GM12878 (cell line): ENCODE measurements around the gene SP3.
"Not testable (repeated sequence)": the region's sequence is repeated elsewhere in the genome, so short reads cannot be mapped to it uniquely, and the experiment has no call there.

Source experiments
- HDAC2 ChIP-seq: fragments of 200-600 bp; sonication (generic); IDR thresholded peaks from 2 replicates; pipeline ENCODE4 v1.6.1; 2017
- NFIC ChIP-seq: IDR thresholded peaks from 2 replicates; pipeline ENCODE4 v1.6.1; 2012; ENCODE audit warnings: low read depth, mild to moderate bottlenecking, inconsistent platforms, low read length, moderate library complexity
- NFYA ChIP-seq: IDR thresholded peaks from 2 replicates; pipeline ENCODE4 v1.6.1; 2011; ENCODE audit warnings: low read depth, mild to moderate bottlenecking, low read length, improper control_type of control experiment, borderline replicate concordance
- NFYB ChIP-seq: IDR thresholded peaks from 2 replicates; pipeline ENCODE4 v1.6.1; 2011; ENCODE audit warnings: low read depth, mild to moderate bottlenecking, low read length, improper control_type of control experiment, moderate library complexity; ENCODE audit not compliant: insufficient read depth
- PBX3 ChIP-seq: IDR thresholded peaks from 2 replicates; pipeline ENCODE4 v1.6.1; 2011; ENCODE audit warnings: mild to moderate bottlenecking, low read depth, low read length, moderate library complexity; ENCODE audit not compliant: insufficient replicate concordance
- RAD21 ChIP-seq: IDR thresholded peaks from 2 replicates; pipeline ENCODE4 v1.6.1; 2011; ENCODE audit warnings: mild to moderate bottlenecking, low read depth, low read length, moderate library complexity; ENCODE audit not compliant: insufficient read depth
- SIN3A ChIP-seq: IDR thresholded peaks from 2 replicates; pipeline ENCODE4 v1.6.1; 2012; ENCODE audit warnings: low read depth, low read length, improper control_type of control experiment
- SMC3 ChIP-seq: IDR thresholded peaks from 2 replicates; pipeline ENCODE4 v1.6.1; 2011; ENCODE audit warnings: low read length, improper control_type of control experiment, borderline replicate concordance
- SPI1 ChIP-seq: IDR thresholded peaks from 2 replicates; pipeline ENCODE4 v1.6.1; 2011; ENCODE audit warnings: low read depth, mild to moderate bottlenecking, low read length, moderate library complexity, borderline replicate concordance; ENCODE audit not compliant: insufficient read depth
- SUPT20H ChIP-seq: IDR thresholded peaks from 2 replicates; pipeline ENCODE4 v1.6.1; 2011; ENCODE audit warnings: low read depth, mild to moderate bottlenecking, low read length, moderate library complexity, borderline replicate concordance; ENCODE audit not compliant: control insufficient read depth
- USF2 ChIP-seq: IDR thresholded peaks from 2 replicates; pipeline ENCODE4 v1.6.1; 2011; ENCODE audit warnings: low read depth, low read length, improper control_type of control experiment, borderline replicate concordance
- ZNF274 ChIP-seq: IDR thresholded peaks from one replicate; pipeline ENCODE4 v1.8.0; 2011; ENCODE audit not compliant: insufficient read length, insufficient read depth
- TF ChIP-seq, protein P1 (sequence below), 3 experiments: IDR thresholded peaks in 2 of 3; conservative IDR thresholded peaks in 1 of 3; 2 replicates each; pipeline ENCODE4 v1.5.1; 2011; ENCODE audit warnings: low read depth in 3 of 3, low read length in 3 of 3, mild to moderate bottlenecking in 3 of 3, control low read depth in 2 of 3, moderate library complexity in 2 of 3, inconsistent platforms in 1 of 3, mixed read lengths in 1 of 3; ENCODE audit not compliant: control insufficient read depth in 2 of 3, insufficient read depth in 1 of 3; ENCODE audit errors: extremely low read depth in 1 of 3
- TF ChIP-seq, protein P2 (sequence below): IDR thresholded peaks from 2 replicates; pipeline ENCODE4 v1.6.1; 2012; ENCODE audit warnings: mild to moderate bottlenecking, low read depth, low read length

DNA sequence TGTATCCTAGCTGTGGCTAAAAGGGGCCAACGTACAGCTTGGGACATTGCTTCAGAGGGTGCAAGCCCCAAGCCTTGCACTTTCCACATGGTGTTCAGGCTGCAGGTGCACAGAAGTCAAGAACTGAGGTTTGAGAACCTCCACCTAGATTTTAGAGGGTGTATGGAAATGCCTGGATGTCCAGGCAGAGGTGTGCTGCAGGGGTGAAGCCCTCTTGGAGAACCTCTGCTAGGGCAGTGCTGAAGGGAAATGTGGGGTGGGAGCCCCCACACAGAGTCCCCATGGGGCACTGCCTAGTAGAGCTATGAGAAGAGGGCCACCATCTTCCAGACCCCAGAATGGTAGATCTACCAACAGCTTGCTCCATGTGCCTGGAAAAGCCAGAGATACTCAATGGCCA, 75.7 kb downstream of the SP3 start:
- not testable (repeated sequence) for TF ChIP-seq RAD21, SMC3, ZNF274, SIN3A, HDAC2, NFYB, USF2, NFYA, SUPT20H, PBX3, NFIC, SPI1
- TF ChIP-seq, protein P1, sequence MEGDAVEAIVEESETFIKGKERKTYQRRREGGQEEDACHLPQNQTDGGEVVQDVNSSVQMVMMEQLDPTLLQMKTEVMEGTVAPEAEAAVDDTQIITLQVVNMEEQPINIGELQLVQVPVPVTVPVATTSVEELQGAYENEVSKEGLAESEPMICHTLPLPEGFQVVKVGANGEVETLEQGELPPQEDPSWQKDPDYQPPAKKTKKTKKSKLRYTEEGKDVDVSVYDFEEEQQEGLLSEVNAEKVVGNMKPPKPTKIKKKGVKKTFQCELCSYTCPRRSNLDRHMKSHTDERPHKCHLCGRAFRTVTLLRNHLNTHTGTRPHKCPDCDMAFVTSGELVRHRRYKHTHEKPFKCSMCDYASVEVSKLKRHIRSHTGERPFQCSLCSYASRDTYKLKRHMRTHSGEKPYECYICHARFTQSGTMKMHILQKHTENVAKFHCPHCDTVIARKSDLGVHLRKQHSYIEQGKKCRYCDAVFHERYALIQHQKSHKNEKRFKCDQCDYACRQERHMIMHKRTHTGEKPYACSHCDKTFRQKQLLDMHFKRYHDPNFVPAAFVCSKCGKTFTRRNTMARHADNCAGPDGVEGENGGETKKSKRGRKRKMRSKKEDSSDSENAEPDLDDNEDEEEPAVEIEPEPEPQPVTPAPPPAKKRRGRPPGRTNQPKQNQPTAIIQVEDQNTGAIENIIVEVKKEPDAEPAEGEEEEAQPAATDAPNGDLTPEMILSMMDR (IDR thresholded peaks at IDR 0.05 in 2 of 3, conservative IDR thresholded peaks at IDR 0.05 in 1 of 3; ENCODE audit: control insufficient read depth in 2 of 3, extremely low read depth in 1 of 3, insufficient read depth in 1 of 3, low read depth in 3 of 3, low read length in 3 of 3), result not testable (repeated sequence)
- TF ChIP-seq, protein P2, sequence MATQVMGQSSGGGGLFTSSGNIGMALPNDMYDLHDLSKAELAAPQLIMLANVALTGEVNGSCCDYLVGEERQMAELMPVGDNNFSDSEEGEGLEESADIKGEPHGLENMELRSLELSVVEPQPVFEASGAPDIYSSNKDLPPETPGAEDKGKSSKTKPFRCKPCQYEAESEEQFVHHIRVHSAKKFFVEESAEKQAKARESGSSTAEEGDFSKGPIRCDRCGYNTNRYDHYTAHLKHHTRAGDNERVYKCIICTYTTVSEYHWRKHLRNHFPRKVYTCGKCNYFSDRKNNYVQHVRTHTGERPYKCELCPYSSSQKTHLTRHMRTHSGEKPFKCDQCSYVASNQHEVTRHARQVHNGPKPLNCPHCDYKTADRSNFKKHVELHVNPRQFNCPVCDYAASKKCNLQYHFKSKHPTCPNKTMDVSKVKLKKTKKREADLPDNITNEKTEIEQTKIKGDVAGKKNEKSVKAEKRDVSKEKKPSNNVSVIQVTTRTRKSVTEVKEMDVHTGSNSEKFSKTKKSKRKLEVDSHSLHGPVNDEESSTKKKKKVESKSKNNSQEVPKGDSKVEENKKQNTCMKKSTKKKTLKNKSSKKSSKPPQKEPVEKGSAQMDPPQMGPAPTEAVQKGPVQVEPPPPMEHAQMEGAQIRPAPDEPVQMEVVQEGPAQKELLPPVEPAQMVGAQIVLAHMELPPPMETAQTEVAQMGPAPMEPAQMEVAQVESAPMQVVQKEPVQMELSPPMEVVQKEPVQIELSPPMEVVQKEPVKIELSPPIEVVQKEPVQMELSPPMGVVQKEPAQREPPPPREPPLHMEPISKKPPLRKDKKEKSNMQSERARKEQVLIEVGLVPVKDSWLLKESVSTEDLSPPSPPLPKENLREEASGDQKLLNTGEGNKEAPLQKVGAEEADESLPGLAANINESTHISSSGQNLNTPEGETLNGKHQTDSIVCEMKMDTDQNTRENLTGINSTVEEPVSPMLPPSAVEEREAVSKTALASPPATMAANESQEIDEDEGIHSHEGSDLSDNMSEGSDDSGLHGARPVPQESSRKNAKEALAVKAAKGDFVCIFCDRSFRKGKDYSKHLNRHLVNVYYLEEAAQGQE, result not testable (repeated sequence)
